GM23338 (cell line): ENCODE data around the gene FOXP1. TPM values are rescaled to one million over a fixed set of nuclear protein-coding genes. Genes with fewer than 3 reads are reported as not detected.

Experiments
- ATAC-seq: fragments of 200-7000 bp; cut with Tn5 transposase; 3 replicates; pipeline ENCODE4 v1.9.1; 2020
- DNase-seq: peaks from one replicate; pipeline ENCODE4 v3.0.0-alpha.2; 2015; ENCODE audit warnings: low spot score
- H2AFZ ChIP-seq: fragments of 200-600 bp; sonication (generic); 2 replicates; pipeline ENCODE4 v1.8.0; 2016; ENCODE audit warnings: antibody characterized with exemption, mild to moderate bottlenecking, moderate library complexity
- H3F3A ChIP-seq: fragments of 200-600 bp; sonication (generic); replicated peaks from 2 replicates; pipeline ENCODE4 v1.8.0; 2017; ENCODE audit warnings: antibody characterized with exemption, mixed run types, low read depth
- H3K27ac ChIP-seq: fragments of 200-600 bp; sonication (generic); 2 replicates; pipeline ENCODE4 v1.6.1; 2016; ENCODE audit warnings: low read depth
- H3K27me3 ChIP-seq: fragments of 200-600 bp; sonication (generic); 2 replicates; pipeline ENCODE4 v1.8.0; 2016; ENCODE audit warnings: mild to moderate bottlenecking, mixed run types, moderate library complexity; ENCODE audit not compliant: insufficient read depth
- H3K36me3 ChIP-seq: fragments of 200-600 bp; sonication (generic); 2 replicates; pipeline ENCODE4 v1.8.0; 2016; ENCODE audit warnings: mild to moderate bottlenecking; ENCODE audit not compliant: insufficient read depth
- H3K4me1 ChIP-seq: fragments of 200-600 bp; sonication (generic); 2 replicates; pipeline ENCODE4 v1.8.0; 2016; ENCODE audit warnings: mild to moderate bottlenecking, moderate library complexity; ENCODE audit not compliant: insufficient read depth
- H3K4me2 ChIP-seq: fragments of 200-600 bp; sonication (generic); 2 replicates; pipeline ENCODE4 v1.7.1; 2017; ENCODE audit warnings: mixed run types
- H3K4me3 ChIP-seq: fragments of 200-600 bp; sonication (generic); 2 replicates; pipeline ENCODE4 v1.6.1; 2016; ENCODE audit warnings: mixed run types
- H3K79me2 ChIP-seq: fragments of 200-600 bp; sonication (generic); replicated peaks from 2 replicates; pipeline ENCODE4 v1.8.0; 2017; ENCODE audit warnings: mild to moderate bottlenecking; ENCODE audit not compliant: insufficient read depth
- H3K9me2 ChIP-seq: fragments of 200-600 bp; sonication (generic); 2 replicates; pipeline ENCODE4 v1.8.0; 2017; ENCODE audit not compliant: insufficient read depth
- H4K20me1 ChIP-seq: fragments of 200-600 bp; sonication (generic); replicated peaks from 2 replicates; pipeline ENCODE4 v1.8.0; 2017; ENCODE audit warnings: mild to moderate bottlenecking; ENCODE audit not compliant: insufficient read depth
- H3K27ac Mint-ChIP-seq: 2 replicates; pipeline ENCODE4 v1.8.0; 2020; ENCODE audit warnings: inconsistent platforms, mild to moderate bottlenecking, moderate library complexity, mixed read lengths
- H3K27me3 Mint-ChIP-seq: 3 replicates; pipeline ENCODE4 v1.8.0; 2022; ENCODE audit warnings: low read depth, mild to moderate bottlenecking, moderate library complexity, mixed read lengths, inconsistent platforms; ENCODE audit not compliant: insufficient read depth, poor library complexity
- H3K36me3 Mint-ChIP-seq: 3 replicates; pipeline ENCODE4 v1.8.0; 2021; ENCODE audit warnings: low read depth, mild to moderate bottlenecking, inconsistent platforms, moderate library complexity, mixed read lengths
- H3K4me1 Mint-ChIP-seq: 3 replicates; pipeline ENCODE4 v1.8.0; 2020; ENCODE audit warnings: mild to moderate bottlenecking, inconsistent platforms, mixed read lengths
- H3K4me3 Mint-ChIP-seq: 3 replicates; pipeline ENCODE4 v1.8.0; 2021; ENCODE audit warnings: moderate library complexity, mild to moderate bottlenecking, inconsistent platforms, mixed read lengths
- H3K9me3 Mint-ChIP-seq: 3 replicates; pipeline ENCODE4 v1.8.0; 2020; ENCODE audit warnings: moderate library complexity, mild to moderate bottlenecking, inconsistent platforms, mixed read lengths
- CREB1 ChIP-seq: fragments of 250-450 bp; sonication (Bioruptor Pico); IDR thresholded peaks from 2 replicates; pipeline ENCODE4 v1.5.0; 2020; ENCODE audit warnings: low read depth, mild to moderate bottlenecking, moderate library complexity
- CTCF ChIP-seq, 2 experiments: fragments of 200-600 bp in 1 of 2; sonication (generic) in 1 of 2; conservative IDR thresholded peaks; 2 replicates each; pipeline versions ENCODE4 v1.5.1 to v1.6.1; 2016 to 2017; ENCODE audit warnings: antibody characterized with exemption in 2 of 2, low read depth in 2 of 2, mild to moderate bottlenecking in 2 of 2, moderate library complexity in 1 of 2
- ETS1 ChIP-seq: IDR thresholded peaks from 2 replicates; pipeline ENCODE4 v1.6.1; 2016; ENCODE audit warnings: antibody characterized with exemption
- EZH2 ChIP-seq: fragments of 200-600 bp; sonication (generic); IDR thresholded peaks from one replicate; pipeline ENCODE4 v1.8.0; 2017; ENCODE audit warnings: antibody characterized with exemption, mild to moderate bottlenecking, low read depth; ENCODE audit not compliant: unreplicated experiment
- EZH2phosphoT487 ChIP-seq: fragments of 200-600 bp; sonication (generic); IDR thresholded peaks from one replicate; pipeline ENCODE4 v1.8.1; 2018; ENCODE audit warnings: antibody characterized with exemption; ENCODE audit not compliant: unreplicated experiment
- JUNB ChIP-seq: IDR thresholded peaks from one replicate; pipeline ENCODE4 v1.6.1; 2016; ENCODE audit warnings: antibody characterized with exemption; ENCODE audit not compliant: unreplicated experiment
- NANOG ChIP-seq: IDR thresholded peaks from 2 replicates; pipeline ENCODE4 v1.6.1; 2016; ENCODE audit warnings: antibody characterized with exemption, borderline replicate concordance
- POLR2AphosphoS5 ChIP-seq: IDR thresholded peaks from 2 replicates; pipeline ENCODE4 v1.6.1; 2016; ENCODE audit warnings: antibody characterized with exemption, low read depth
- REST ChIP-seq: IDR thresholded peaks from one replicate; pipeline ENCODE4 v1.6.1; 2018; ENCODE audit warnings: antibody characterized with exemption; ENCODE audit not compliant: unreplicated experiment
- STAT1 ChIP-seq: IDR thresholded peaks from one replicate; pipeline ENCODE4 v1.6.1; 2016; ENCODE audit warnings: antibody characterized with exemption; ENCODE audit not compliant: unreplicated experiment
- ZNF114 ChIP-seq: fragments of 250-450 bp; sonication (Bioruptor Pico); IDR thresholded peaks from 2 replicates; pipeline ENCODE4 v1.5.0; 2020; ENCODE audit warnings: mild to moderate bottlenecking, moderate library complexity
- ZNF331 ChIP-seq: fragments of 250-450 bp; sonication (Bioruptor Pico); IDR thresholded peaks from 2 replicates; pipeline ENCODE4 v1.5.0; 2020; ENCODE audit warnings: low read depth, mild to moderate bottlenecking, moderate library complexity
- ZNF462 ChIP-seq: fragments of 250-450 bp; sonication (Bioruptor Pico); IDR thresholded peaks from 2 replicates; pipeline ENCODE4 v1.5.0; 2020; ENCODE audit warnings: mild to moderate bottlenecking, moderate library complexity
- polyA plus RNA-seq: library from polyadenylated mRNA; unstranded; fragments of >200 nt; fragmentation: Nextera tagmentation; extraction: Ambion mirVana; gene quantifications from 2 replicates; pipeline ENCODE4 v1.2.1, GENCODE V29; 2016
- total RNA-seq: library from RNA; depleted of rRNA; stranded (reverse); fragments of >200 nt; shearing (Covaris generic); gene quantifications from 2 replicates; pipeline ENCODE4 v1.2.3, GENCODE V29; 2014

Gene FOXP1
- total and polyA plus RNA-seq, 2 experiments from 2014 or later: 32.9 to 35.5 TPM

- Histone ChIP-seq H4K20me1 (no peaks in the 10 kb centered on the region), H3K4me3 (no peak overlapping the region), H3K27ac (no peak overlapping the region), H3K27me3 (no peaks in the 10 kb centered on the region), H3K36me3 (no peaks in the 10 kb centered on the region), H2AFZ (no peak overlapping the region), H3K4me2 (no peak overlapping the region), H3F3A (no peaks in the 10 kb centered on the region), H3K79me2 (no peaks in the 10 kb centered on the region), H3K9me2 (no peaks in the 10 kb centered on the region), H3K4me1 (peaks cover 12% of the 10 kb centered on the region; the same call in 1 of the 2 replicates)
- H3K27ac Mint-ChIP-seq: no peak overlapping the region
- no peaks in the 10 kb centered on the region; the same call in 2 of the 3 replicates for H3K9me3 Mint-ChIP-seq
- H3K36me3 Mint-ChIP-seq: no peaks in the 10 kb centered on the region
- H3K4me3 Mint-ChIP-seq: no peak overlapping the region
- no peak for TF ChIP-seq CTCF (conservative IDR thresholded peaks at IDR 0.05; ENCODE audit: low read depth in 2 of 2)
- TF ChIP-seq POLR2AphosphoS5: no peak
- TF ChIP-seq CREB1 (CRISPR knock-in tag): no peak
- no peak for TF ChIP-seq STAT1
- TF ChIP-seq ZNF331 (CRISPR knock-in tag): no peak
- TF ChIP-seq ETS1: no peak
- TF ChIP-seq EZH2: no peak
- TF ChIP-seq NANOG: no peak
- TF ChIP-seq JUNB: no peak
- no peak for TF ChIP-seq EZH2phosphoT487
- TF ChIP-seq ZNF462 (CRISPR knock-in tag): no peak
- no peak for TF ChIP-seq ZNF114 (CRISPR knock-in tag)
- TF ChIP-seq REST: no peak
- no peak for ATAC-seq
- peaks cover 29% of the 10 kb centered on the region for H3K4me1 Mint-ChIP-seq
- DNase-seq: no peak
- peaks cover 3% of the 10 kb centered on the region for H3K27me3 Mint-ChIP-seq
These were observed 124.6 kb downstream of the FOXP1 start for GRCh38 chr3:71458895-71459294.
